ENCODE measurements around the gene TMEM108.

DNA sequence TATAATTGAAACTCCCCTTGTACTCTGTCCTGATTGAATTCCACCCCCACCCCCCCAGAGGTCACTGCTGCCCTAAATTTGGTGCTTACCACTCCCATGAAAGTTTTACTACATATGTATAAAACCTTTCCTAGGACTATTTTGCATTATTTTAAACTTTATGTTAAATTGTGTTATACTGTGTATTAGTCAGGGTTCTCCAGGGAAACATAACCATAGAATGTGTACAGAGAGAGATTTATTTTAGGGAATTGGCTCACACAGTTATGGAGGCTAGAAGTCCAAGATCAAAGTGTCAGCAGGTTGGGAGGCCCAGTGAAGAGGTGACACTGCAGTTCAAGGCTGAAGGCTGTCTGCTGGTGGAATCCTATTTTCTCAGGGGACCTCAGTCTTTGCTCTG, 390.9 kb downstream of the TMEM108 start:
- TF ChIP-seq, protein P1, sequence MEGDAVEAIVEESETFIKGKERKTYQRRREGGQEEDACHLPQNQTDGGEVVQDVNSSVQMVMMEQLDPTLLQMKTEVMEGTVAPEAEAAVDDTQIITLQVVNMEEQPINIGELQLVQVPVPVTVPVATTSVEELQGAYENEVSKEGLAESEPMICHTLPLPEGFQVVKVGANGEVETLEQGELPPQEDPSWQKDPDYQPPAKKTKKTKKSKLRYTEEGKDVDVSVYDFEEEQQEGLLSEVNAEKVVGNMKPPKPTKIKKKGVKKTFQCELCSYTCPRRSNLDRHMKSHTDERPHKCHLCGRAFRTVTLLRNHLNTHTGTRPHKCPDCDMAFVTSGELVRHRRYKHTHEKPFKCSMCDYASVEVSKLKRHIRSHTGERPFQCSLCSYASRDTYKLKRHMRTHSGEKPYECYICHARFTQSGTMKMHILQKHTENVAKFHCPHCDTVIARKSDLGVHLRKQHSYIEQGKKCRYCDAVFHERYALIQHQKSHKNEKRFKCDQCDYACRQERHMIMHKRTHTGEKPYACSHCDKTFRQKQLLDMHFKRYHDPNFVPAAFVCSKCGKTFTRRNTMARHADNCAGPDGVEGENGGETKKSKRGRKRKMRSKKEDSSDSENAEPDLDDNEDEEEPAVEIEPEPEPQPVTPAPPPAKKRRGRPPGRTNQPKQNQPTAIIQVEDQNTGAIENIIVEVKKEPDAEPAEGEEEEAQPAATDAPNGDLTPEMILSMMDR (IDR thresholded peaks at IDR 0.05): no peak
- TF ChIP-seq POLR2A (IDR thresholded peaks at IDR 0.05): no peak

All from lower leg skin (tissue), 3 donors.